NCI-H2196 treated with DMSO at 0.1 percent for 48 hours (cell line): ENCODE data around the gene HASPIN.

Source experiments
- DNase-seq: peaks from one replicate; lab custom pipeline; 2025; ENCODE audit not compliant: unreplicated experiment; lab: John Stamatoyannopoulos, UW

Gene HASPIN

GRCh38 chr17:3723556-3724377 lies at the start of gene HASPIN:
HASPIN (plus strand) TSS chr17:3723903; CDS start chr17:3723936, 33 bp downstream.
- DNase-seq, result peak; percentile 34

- no peak for DNase-seq
These were observed 47.8 kb upstream of the HASPIN start for GRCh38 chr17:3675886-3676285.

- DNase-seq, result no peak
These were observed 45.4 kb upstream of the HASPIN start for GRCh38 chr17:3678095-3678820.

GRCh38 chr17:3678821-3679530 lies 44.7 kb upstream of the HASPIN start:
- DNase-seq, result no peak

GRCh38 chr17:3679531-3680126 lies 44.1 kb upstream of the HASPIN start:
- DNase-seq, result no peak

GRCh38 chr17:3681057-3681456 lies 42.6 kb upstream of the HASPIN start:
- DNase-seq, result no peak

GRCh38 chr17:3681565-3681964 lies 42.1 kb upstream of the HASPIN start:
- no peak for DNase-seq

GRCh38 chr17:3682033-3682432 lies 41.7 kb upstream of the HASPIN start:
- DNase-seq, result no peak

GRCh38 chr17:3683054-3683511 lies 40.6 kb upstream of the HASPIN start:
- no peak for DNase-seq

- DNase-seq, result no peak
These were observed 38.5 kb upstream of the HASPIN start for GRCh38 chr17:3685174-3685573.

GRCh38 chr17:3688027-3688553 lies 35.6 kb upstream of the HASPIN start:
- DNase-seq, result no peak

GRCh38 chr17:3688852-3689261 lies 34.8 kb upstream of the HASPIN start:
- DNase-seq, result no peak

GRCh38 chr17:3689262-3690093 lies 34.2 kb upstream of the HASPIN start:
- no peak for DNase-seq

GRCh38 chr17:3690094-3690715 lies 33.5 kb upstream of the HASPIN start:
- DNase-seq, result no peak

GRCh38 chr17:3691617-3692067 lies 32.1 kb upstream of the HASPIN start:
- DNase-seq, result no peak

GRCh38 chr17:3692346-3692745 lies 31.4 kb upstream of the HASPIN start:
- no peak for DNase-seq

- DNase-seq, result no peak
These were observed 30.6 kb upstream of the HASPIN start for GRCh38 chr17:3693141-3693540.

- DNase-seq, result no peak
These were observed 29.9 kb upstream of the HASPIN start for GRCh38 chr17:3693829-3694231.

- peak; percentile 0 for DNase-seq
These were observed 28.5 kb upstream of the HASPIN start for GRCh38 chr17:3695129-3695722.
